KMS-11 (cell line): ENCODE results near the gene BMP6.

ENCODE experiments used
- H2AFZ ChIP-seq: fragments of 200-600 bp; sonication (generic); 2 replicates; pipeline ENCODE4 v1.6.1; 2016; ENCODE audit warnings: antibody characterized with exemption, mixed run types, low read depth
- H3K27ac ChIP-seq: fragments of 200-600 bp; sonication (generic); 2 replicates; pipeline ENCODE4 v1.6.1; 2016; ENCODE audit warnings: mild to moderate bottlenecking, mixed run types
- H3K27me3 ChIP-seq: fragments of 200-600 bp; sonication (generic); 2 replicates; pipeline ENCODE4 v1.6.1; 2017; ENCODE audit warnings: mild to moderate bottlenecking, low read depth, mixed run types, moderate library complexity; ENCODE audit not compliant: insufficient read depth
- H3K36me3 ChIP-seq: fragments of 200-600 bp; sonication (generic); 2 replicates; pipeline ENCODE4 v1.6.1; 2017; ENCODE audit warnings: mild to moderate bottlenecking, mixed run types; ENCODE audit not compliant: insufficient read depth
- H3K4me1 ChIP-seq: fragments of 200-600 bp; sonication (generic); 2 replicates; pipeline ENCODE4 v1.6.1; 2016; ENCODE audit warnings: mild to moderate bottlenecking, low read depth, mixed run types; ENCODE audit not compliant: poor library complexity, severe bottlenecking
- H3K4me2 ChIP-seq: fragments of 200-600 bp; sonication (generic); 2 replicates; pipeline ENCODE4 v1.7.0; 2016; ENCODE audit warnings: mild to moderate bottlenecking, mixed run types
- H3K4me3 ChIP-seq: fragments of 200-600 bp; sonication (generic); IDR thresholded peaks from 2 replicates; pipeline ENCODE4 v1.6.1; 2017; ENCODE audit warnings: low read depth, low read length, mixed read lengths; ENCODE audit not compliant: insufficient read depth
- H3K79me2 ChIP-seq: fragments of 200-600 bp; sonication (generic); 2 replicates; pipeline ENCODE4 v1.6.1; 2016; ENCODE audit warnings: low read depth, mixed run types; ENCODE audit not compliant: insufficient read depth
- H3K9ac ChIP-seq: fragments of 200-600 bp; sonication (generic); 2 replicates; pipeline ENCODE4 v1.6.1; 2016; ENCODE audit warnings: mild to moderate bottlenecking, mixed run types
- H4K20me1 ChIP-seq: fragments of 200-600 bp; sonication (generic); 2 replicates; pipeline ENCODE4 v1.6.1; 2016; ENCODE audit warnings: mild to moderate bottlenecking, mixed run types; ENCODE audit not compliant: insufficient read depth
- TF ChIP-seq, protein P1 (sequence below): fragments of 200-600 bp; sonication (generic); conservative IDR thresholded peaks from 2 replicates; pipeline ENCODE4 v1.6.1; 2017; ENCODE audit warnings: low read depth, mild to moderate bottlenecking, antibody characterized with exemption, low read length, moderate library complexity, mixed read lengths

Gene BMP6

GRCh38 chr6:7737867-7738266 lies 12.0 kb downstream of the BMP6 start:
- no peaks in the 10 kb centered on the region; the same call in 1 of the 2 replicates for H3K79me2 ChIP-seq
- TF ChIP-seq, protein P1, sequence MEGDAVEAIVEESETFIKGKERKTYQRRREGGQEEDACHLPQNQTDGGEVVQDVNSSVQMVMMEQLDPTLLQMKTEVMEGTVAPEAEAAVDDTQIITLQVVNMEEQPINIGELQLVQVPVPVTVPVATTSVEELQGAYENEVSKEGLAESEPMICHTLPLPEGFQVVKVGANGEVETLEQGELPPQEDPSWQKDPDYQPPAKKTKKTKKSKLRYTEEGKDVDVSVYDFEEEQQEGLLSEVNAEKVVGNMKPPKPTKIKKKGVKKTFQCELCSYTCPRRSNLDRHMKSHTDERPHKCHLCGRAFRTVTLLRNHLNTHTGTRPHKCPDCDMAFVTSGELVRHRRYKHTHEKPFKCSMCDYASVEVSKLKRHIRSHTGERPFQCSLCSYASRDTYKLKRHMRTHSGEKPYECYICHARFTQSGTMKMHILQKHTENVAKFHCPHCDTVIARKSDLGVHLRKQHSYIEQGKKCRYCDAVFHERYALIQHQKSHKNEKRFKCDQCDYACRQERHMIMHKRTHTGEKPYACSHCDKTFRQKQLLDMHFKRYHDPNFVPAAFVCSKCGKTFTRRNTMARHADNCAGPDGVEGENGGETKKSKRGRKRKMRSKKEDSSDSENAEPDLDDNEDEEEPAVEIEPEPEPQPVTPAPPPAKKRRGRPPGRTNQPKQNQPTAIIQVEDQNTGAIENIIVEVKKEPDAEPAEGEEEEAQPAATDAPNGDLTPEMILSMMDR, result no peak
- no peaks in the 10 kb centered on the region for H4K20me1 ChIP-seq
- H3K9ac ChIP-seq, result no peak overlapping the region
- peaks cover 7% of the 10 kb centered on the region for H3K4me1 ChIP-seq
- H3K4me2 ChIP-seq, result no peak overlapping the region
- no peak overlapping the region for H3K4me3 ChIP-seq
- H3K27me3 ChIP-seq, result no peaks in the 10 kb centered on the region
- no peaks in the 10 kb centered on the region for H3K36me3 ChIP-seq
- H3K27ac ChIP-seq, result no peak overlapping the region
- H2AFZ ChIP-seq, result no peak overlapping the region

DNA sequence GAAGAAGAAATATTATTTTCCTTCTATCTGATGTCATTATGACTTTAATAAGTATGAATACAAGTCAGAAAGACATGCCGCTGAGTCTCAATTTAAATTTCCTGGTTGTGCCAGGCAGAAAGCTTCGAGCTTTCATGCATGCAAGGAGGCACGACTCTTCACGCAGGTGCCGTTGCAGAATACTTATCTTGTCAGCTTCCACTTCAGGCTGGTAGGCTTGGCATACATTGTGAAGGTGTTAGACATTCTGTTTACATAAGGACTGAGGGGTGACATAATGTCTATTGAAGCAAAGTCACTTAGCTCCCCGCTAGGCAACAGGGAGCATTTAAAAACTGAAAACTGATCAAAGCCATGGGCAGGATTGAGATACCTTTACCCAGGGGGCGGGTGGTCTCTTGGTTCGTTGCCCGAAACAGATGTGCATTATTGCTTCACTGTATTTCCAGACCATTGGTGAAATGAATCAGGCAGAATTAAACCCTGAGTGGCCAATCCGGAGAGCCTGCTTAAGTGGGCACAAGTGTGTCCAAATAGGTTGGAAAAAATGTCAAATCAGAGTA lies 16.4 kb downstream of the BMP6 start:
- Histone ChIP-seq H3K36me3 (no peaks in the 10 kb centered on the region), H3K27me3 (no peaks in the 10 kb centered on the region), H3K79me2 (no peaks in the 10 kb centered on the region; the same call in 1 of the 2 replicates), H3K4me3 (no peak overlapping the region), H3K4me1 (peaks cover 7% of the 10 kb centered on the region), H4K20me1 (no peaks in the 10 kb centered on the region), H3K27ac (no peak overlapping the region), H3K4me2 (no peak overlapping the region), H2AFZ (no peak overlapping the region), H3K9ac (no peak overlapping the region)
- TF ChIP-seq, protein P1, result no peak

DNA sequence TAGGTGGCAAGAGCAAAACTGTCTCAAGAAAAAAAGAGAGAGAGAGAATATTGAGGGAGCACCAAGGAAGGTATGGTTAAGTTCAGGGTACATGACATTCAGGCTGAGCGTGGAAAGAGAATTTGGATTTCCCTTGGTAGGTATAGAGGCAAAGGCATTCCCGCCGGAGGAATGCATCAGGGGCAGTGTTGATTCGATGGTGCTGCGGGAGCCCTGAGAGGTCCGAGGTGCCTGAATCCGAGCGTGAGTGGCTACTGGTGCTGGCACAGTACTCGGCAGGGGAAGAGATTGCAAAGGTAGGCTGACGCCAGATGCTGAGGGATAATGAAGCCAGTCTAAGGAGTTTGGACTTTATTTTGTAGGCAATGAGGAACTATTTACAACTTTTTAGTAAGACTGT lies 20.0 kb downstream of the BMP6 start:
- TF ChIP-seq, protein P1, result no peak
- Histone ChIP-seq H2AFZ (no peak overlapping the region), H3K4me1 (no peaks in the 10 kb centered on the region), H3K79me2 (peaks cover 4% of the 10 kb centered on the region; the same call in 1 of the 2 replicates), H4K20me1 (no peaks in the 10 kb centered on the region), H3K27ac (no peak overlapping the region), H3K4me2 (no peak overlapping the region), H3K9ac (no peak overlapping the region), H3K4me3 (no peak overlapping the region), H3K27me3 (no peaks in the 10 kb centered on the region), H3K36me3 (no peaks in the 10 kb centered on the region)

DNA sequence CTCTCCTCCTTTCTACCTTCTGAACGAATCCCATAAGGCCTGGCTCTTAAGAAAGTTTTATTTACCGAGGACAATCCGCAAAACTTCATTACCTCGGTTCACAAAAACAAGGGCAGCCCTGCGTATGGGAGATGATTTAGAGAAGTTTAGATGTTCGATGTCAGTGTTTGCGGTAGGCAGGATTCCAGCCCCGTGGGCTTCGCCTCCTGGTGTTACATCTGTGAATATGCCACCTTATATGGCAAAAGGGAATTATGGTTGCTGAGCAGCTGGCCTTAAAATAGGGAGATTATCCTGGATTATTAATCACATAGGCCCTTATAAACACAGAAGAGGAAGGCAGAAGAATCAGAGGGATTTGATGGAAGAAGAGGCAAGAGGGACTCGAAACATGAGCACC lies 21.1 kb downstream of the BMP6 start:
- Histone ChIP-seq H3K9ac (no peak overlapping the region), H3K27ac (no peak overlapping the region), H3K79me2 (peaks cover 4% of the 10 kb centered on the region; the same call in 1 of the 2 replicates)

More for the DNA sequence above, 21.1 kb downstream of the BMP6 start:
- H3K27me3 ChIP-seq, result no peaks in the 10 kb centered on the region
- no peak overlapping the region for H3K4me2 ChIP-seq
- H2AFZ ChIP-seq, result no peak overlapping the region
- TF ChIP-seq, protein P1, result no peak
- no peaks in the 10 kb centered on the region for H3K4me1 ChIP-seq
- no peaks in the 10 kb centered on the region for H4K20me1 ChIP-seq
- H3K36me3 ChIP-seq, result no peaks in the 10 kb centered on the region
- H3K4me3 ChIP-seq, result no peak overlapping the region
